HG02938 (cell line): ENCODE results near the gene ATXN1.
"Not testable (repeated sequence)": the region's sequence is repeated elsewhere in the genome, so short reads cannot be mapped to it uniquely, and the experiment has no call there.

Experiments
- ATAC-seq: cut with Tn5 transposase; IDR thresholded peaks from one replicate; pipeline ENCODE4 v1.9.1; 2021; ENCODE audit warnings: mild to moderate bottlenecking, moderate library complexity; ENCODE audit not compliant: unreplicated experiment

Gene ATXN1

DNA sequence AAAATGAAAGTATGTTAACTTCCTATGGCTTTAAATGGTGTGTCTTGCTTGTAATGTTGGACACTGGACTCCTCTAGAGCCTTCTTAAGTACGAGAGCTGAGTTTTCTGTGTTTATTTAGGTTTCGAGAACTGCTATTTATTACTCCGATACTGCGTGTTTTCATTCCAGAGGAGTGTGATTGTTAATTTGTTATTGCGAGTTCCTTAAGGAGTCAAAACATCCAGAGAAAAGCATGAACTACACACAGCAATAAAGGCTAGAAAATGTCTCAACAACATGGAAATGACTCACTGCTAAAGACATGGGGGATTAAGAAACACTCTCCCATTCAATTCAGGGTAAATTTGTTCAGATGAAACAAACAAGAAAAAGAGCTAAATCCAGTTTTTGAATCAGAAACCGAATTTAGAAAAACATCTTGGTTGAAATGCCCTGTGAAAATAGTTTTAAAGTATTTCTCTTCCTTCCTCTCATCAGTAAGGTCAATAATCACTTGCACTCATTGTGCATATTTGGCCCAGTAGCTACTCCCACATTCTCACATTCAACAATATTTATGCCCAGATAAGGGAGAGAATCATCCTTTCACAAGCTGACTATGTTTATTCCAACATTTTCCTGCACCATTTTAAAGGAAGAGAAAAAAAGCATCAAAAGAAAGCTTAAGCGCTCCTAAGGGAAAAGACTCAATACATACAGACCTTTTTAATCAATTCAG lies 36.0 kb downstream of the ATXN1 start:
- ATAC-seq, result no peak

DNA sequence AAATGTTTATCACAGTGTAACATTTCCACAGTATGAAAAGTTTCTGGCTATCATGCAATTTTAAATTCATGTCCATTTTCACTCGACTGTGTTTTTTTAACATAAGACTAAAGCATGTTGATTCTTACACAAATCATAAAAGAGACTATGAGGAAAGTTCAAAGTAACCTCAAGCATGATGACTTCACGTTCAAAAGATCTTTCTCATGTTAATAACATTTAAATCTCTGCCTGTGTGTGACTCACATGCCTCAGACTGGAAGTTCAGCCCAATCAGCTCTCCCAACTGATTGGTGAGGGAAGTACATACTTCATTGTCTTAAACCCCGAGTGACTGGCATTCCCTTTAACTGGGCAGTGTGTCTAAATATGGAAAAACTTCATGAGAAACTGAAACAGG lies 37.4 kb downstream of the ATXN1 start:
- ATAC-seq, result no peak

DNA sequence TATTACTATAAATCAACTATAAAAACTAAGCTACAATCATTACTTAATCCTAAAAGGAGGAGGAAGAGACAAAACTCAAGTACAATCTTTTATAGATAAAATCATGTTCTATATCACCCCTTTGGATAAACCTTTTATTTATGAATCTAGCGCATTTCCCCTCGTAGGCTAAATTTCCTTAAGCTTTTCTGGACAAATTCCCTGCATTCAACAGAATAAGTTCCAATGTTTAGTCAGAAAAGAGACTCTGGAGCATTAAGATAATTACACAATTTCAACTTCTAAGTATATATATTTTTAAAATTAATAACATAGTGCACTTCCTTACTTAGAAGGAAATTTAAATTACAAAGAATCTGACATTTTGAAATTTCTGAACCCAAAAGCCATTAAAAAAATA lies 37.9 kb downstream of the ATXN1 start:
- no peak for ATAC-seq

DNA sequence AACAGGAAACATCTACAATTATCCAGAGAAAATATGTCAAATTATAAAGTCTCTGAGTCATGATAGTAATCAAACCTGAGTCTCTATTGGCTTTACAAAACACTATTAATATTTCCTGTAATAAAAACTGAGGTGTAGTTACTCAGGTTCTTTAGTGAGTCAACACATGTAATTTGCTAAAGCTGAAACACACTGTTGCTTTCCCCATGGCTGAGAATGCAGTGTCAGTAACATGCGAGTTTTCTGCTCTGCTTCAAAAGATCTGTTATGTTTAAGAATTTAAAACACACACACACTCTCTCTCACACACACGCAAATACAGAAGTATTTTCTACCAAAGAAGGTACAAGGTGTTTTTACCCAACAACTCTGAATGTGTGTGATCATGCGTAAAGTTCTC lies 38.6 kb downstream of the ATXN1 start:
- ATAC-seq, result no peak

DNA sequence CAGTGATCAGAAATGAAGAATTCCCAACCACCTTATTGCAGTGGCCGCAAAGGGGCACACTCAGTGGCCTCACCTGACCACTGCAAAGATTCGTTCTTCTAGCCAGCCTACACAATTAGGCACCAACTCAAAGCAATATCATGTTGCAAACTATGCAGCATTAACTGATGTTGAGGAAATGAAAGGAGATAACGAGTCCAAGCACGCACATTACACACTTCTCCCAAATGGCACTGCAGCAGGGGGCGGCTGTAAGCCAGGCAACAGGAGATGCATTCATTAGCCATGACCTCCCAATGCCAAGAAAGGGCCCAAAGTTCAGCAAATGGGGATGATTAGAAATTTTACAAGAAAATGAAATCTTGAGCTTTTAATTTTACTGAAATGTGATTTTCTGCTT lies 39.3 kb downstream of the ATXN1 start:
- ATAC-seq, result no peak

DNA sequence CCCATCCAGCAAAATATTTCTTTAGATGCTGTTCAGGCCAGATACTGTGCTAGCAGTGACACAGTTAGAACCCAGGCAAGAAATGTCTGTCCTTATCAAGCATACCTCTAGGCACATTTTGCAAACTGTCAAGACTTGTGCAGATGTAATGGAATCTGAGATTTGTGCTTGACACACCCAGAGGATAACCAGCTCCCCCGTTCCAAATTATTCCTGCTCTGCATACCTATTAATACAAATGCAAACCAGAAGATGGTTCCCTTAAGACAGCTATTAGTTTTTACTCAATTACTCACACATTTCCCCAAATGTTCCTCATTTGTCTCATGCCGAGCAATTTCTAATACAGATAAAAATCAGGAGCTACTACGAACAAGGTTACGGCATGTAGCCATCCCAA lies 40.4 kb downstream of the ATXN1 start:
- ATAC-seq, result no peak

DNA sequence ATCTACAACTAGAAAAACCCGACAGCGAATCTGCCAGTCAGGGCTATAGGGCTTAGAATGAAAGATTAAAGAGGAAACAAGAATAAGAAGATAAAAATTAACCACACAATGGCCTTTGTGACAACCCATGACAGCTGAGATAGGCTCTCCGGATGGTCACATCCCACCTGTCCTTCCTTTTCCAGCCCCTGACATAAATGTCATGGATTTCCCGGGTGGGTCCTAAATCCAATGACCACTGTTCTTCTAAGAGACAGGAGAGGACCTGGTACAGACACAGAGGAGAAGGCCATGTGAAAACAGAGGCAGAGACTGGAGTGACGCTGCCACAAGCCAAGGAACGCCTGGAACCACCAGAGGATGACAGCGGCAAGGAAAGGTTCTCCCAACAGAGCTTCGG lies 41.8 kb downstream of the ATXN1 start:
- ATAC-seq, result no peak

DNA sequence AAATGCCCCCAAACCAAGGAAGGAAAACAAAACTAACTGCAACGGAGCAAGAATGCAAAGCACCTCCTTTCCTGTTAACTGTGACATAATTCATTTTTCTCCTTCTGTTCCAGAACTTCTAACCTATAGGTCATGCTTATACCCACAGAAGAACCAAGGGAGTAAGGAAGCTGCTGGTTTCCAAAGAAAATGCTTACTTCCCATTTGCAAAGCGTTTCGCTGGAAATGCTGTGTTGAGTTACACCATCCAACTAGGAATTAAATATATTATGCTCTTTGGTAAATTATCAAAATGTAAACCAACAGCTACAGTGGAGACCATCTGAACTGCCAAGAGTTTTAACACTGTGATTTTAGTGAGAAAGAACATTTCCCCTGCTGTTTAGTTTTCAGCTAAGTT lies 42.9 kb downstream of the ATXN1 start:
- ATAC-seq, result no peak

DNA sequence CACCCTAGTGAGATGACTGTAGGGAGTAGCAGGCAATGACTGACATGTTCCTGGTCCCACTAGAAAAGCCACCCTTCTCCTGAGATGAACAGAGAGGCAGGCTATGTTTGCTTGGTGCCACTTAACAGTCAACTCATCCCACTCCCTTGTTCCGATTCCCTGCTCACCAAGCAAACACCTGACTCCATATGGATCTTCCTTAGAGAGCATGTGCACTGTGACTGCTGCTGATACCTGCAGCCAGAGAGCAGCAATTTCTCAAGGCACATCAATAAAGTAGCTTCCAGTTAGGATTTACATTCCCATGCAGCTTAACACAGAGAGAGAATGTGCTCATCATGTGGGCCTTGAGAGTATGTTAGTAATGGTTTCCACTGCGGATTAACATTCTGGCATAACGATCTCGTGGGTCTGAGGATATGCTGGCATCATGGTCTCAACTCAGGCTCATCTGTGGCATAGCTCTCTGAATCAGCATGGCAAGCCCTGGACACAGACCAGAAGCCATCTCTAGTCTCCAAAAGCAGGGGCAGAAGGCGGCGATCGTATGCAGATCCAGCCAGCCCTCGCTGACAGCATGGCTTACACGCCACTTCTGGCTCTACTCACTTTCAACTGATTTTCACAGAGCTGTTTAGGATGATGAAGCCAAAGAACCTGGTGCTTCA lies 43.9 kb downstream of the ATXN1 start:
- no peak for ATAC-seq

DNA sequence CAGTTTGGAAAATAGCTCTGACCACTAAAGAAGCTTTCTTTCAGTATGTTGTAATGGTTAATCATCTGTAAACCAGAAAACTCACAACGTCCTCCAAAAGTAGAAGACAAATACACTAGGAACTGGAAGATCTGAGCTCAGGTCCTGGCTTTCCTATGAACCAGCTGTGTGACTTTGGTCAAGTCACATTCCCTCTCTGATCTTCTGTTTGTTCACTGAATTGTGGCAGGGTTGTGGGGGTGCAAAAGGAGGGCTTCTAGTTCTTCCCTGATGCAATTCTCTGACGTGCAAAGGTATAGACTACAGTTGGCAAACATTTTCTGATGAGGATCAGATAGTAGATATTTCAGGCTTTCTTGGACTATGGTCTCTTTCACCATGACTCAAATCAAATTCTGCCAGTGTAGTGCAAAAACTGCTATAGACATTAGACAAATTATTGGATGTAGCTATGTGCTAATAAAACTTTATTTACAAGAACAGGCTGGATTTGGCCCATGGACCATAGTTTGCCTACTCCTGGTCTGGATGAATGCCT lies 44.9 kb downstream of the ATXN1 start:
- ATAC-seq, result no peak

DNA sequence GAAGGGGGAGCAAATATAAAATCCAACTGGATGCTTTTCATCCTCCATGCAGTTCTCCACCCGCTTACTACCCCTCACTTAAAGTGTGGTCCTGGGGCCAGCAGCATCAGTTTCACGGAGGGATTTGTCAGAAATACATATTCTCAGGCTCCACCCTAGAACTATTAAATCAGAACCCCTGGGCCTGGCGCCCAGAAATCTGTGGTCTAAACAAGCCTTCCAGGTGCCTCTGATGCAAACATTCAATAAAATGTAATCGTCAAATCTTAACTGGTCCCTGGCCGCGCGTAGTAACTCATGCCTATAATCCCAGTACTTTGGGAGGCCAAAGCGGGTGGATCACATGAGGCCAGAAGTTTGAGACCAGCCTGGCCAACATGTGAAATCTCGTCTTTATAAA lies 47.7 kb downstream of the ATXN1 start:
- ATAC-seq, result no peak

DNA sequence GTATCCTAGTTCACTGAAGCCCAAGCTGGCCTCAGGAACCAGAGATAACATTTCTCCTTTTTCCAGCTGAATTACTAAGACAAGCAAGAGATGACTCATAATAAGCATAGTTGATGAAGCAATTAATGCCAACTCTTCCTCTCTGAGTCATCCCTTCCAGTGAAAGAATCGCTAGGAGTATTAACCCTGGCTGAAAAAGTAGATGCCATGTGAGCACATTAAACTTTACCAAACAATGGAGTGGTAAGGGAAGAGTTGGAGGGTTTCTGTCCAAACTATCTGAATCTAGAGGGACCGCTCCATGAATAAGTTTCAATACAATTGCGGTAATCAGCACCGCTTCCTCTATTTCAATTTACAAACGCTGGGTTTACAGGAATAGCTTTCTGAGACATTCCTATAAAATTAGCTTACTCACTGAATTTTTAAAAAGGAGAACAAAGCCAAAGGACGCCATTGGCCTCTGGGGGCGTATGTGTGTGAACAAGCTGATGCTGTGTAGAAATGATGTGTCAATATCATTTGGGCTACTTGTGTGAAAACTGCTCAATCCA lies 48.3 kb downstream of the ATXN1 start:
- peak; percentile 49 for ATAC-seq

DNA sequence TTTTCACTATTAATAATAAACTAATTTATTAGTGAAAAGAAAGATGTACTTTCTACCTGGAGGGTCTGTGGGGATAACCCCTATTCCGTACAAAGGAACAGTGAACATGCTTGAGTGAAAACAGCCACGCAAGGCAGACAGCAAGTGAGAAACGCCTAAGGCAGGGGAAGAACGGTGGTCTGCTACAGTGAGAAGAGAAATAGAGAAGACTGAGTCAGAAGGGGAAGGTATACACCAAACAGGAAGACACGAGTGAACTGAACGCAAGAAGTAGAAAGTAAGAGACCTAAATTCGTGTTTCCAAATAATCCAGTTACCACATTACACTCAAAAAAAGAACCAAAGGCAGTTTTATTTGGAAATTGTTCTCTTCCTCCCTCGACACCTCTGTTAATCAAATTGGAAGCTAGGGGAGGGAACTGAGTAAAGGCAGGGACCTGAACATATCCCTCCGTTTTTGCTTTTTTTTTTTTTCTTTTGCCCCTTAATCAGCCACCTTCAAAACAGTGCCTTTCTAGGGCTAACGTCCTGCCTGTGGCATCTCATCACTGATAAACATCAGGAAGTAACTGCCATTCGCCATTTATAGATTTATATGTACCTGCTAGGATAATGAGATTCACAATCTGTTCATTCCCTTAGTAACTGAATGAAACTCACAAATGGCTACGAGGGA lies 48.9 kb downstream of the ATXN1 start:
- peak; percentile 63 for ATAC-seq

DNA sequence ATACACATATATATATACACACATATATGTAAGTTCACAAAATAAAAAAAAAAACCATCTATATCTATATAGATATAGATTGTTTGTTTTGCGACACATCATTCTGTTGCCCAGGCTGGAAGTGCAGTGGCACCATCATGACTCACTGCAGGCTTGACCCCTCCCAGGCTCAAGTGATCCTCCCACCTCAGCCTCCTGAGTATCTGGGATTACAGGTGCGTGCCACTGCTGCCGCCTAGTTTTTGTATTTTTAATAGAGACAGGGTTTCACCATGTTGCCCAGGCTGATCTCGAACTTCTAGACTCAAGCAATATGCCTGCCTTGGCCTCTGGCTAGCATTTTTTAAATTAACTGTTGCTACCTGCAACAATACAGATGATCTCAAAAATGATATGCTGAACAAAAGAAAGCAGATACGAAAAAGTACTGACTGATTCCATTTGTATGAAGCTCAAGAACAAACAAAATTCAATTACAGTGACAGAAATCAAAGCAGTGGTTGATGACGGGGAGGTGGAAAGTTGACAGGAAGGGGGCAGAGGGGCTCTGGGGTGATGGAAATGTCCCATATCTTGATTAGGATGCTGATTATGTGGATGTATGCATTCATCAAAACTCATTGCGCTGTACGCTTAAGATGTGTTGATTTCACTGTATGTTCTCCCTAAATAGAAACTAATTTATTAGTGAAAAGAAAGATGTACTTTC lies 49.6 kb downstream of the ATXN1 start:
- peak; percentile 6 for ATAC-seq

DNA sequence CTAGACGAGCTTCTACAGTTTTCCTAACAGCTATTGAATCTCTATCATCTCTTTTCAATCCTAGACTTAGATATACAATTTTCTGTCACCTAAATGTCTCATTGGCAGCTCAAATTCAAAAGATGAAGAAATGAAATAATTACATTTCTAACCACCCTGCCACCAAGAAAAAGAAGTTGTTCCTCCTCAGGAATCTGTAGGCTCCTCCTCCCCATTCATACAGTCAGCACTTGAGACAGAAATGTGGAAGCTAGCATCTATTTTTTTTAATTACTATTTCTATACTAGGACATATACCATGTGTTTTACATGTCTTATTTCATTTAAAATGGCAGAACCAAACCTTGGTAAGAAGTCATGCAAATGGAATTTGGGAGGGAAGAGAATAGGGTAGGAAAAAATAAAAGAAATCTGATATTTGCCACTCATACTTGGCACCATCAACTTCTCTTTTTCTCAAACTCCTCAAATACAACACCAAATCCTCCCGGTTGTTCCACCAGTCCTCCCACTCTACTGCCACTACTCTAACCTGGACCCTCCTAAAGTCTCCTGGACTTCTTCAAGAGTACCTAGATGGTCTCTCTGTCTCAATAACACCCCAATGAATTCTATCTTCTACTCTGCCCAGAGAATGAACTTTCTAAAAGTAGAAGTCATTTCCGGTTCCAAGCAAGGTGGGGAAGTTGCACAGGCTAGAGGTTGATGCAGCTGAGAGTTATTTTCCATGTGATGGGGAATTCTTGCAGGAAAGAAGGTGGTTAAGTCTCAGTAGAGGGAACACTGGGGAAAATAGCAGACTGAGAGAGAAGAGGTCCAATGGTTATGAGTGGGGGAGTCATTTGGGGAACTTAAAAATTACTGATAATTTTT lies 54.1 kb downstream of the ATXN1 start:
- ATAC-seq, result no peak

DNA sequence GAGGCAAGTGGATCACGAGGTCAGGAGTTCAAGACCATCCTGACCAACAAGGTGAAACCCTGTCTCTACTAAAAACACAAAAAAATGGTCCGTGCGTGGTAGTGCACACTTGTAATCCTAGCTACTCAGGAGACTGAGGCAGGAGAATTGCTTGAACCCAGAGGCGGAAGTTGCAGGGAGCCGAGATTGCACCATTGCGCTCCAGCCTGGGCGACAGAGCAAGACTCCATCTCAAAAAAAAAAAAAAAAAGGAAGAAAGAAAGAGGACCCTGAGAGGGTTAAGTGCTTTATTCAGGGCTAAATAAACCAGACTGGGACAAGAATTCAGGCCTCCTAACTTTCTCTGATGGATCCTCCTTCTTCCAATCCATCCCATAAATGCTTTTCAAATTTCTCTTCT lies 54.8 kb downstream of the ATXN1 start:
- ATAC-seq, result not testable (repeated sequence)

DNA sequence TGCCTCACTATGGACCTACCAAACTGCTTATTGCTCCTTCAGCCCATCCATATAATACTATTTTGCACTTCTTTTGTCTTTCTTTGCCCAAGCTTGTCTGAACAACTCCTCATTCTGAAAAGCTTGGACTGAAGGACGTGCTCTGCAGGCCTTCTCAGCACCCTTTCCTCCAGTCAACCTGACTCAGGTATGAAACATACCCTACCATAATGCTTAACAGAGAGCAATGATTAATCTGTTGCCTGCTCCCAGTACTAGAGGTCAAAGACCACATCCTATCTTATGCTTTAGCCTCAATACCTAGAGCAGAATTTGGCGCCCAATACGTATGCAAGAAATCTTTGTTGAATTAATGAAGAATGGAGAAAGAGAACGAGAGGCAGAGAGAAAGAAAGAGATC lies 55.2 kb downstream of the ATXN1 start:
- no peak for ATAC-seq

DNA sequence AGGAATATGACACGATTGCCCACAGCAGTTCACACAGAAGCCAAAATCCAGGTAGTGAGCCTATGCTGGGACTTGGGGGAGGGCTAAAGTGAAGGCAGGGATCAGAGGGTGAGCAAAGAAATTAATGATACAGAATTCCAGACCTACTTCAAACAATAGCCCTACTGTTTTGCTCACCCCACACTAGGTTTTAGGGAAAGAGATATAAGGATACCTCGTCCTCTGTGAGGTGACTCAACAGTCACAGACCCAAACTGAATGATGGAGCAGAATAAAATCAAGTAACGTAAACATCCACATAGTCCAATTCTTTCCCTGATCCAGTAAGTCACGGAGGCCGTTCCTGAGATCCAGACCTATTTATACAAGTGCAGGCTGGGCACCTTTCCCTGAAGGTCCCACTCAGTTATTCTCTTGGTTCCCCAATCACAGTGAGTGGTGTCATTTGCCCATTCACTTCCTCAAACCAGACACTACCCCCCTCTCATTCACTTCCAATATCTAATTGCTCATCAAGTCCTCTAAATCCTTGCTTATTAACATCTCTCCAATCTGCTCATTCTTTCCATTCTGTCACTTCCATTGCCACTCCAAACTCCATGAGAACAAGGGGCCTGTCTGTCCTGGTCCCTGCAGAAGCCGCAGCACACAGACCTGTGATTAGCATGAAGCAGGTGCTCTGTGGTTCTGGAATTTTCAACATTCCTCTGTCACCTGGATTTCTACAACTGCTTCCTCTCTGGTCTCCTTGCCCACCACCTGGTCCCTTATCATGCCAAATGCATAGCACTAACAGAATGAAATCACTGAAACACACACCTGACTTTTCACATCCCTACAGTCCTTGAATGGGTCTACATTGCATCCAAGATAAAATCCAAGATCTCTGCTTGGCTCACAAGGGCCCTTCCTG lies 55.9 kb downstream of the ATXN1 start:
- no peak for ATAC-seq

DNA sequence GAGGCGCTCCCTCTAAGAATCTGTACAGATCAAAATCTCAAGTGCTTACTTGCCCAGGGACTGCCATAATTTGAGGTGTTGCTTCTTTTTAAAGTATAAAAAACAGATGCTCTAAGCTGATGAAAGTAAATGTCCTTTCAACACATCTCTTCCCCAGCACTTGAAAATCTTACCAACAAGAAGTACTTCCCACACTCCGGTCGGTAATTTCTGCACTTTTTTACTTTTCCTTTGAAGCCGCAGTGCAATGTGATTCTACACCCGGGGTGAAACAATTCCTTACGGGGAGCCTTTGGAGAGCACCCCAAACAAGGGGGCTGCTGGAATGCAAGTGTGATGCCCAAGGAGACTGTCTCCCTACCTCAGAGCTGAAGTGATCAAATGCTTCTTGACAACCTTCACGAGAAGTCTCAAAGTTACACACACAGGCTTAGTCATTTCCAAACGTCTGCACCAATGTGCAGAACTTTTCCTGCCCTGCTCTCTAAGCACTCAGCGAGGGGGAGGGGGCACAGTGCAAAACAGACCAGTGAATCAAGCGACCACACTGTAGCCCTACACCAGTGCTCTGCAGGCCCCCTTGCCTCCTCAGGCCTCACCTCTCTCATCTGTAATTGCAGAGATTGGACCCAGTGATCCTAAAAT lies 56.7 kb downstream of the ATXN1 start:
- no peak for ATAC-seq
